Mesenchymal stem cell (in vitro differentiated cells and primary cell): ENCODE data around the gene COA6.
"Not testable (repeated sequence)": the region's sequence is repeated elsewhere in the genome, so short reads cannot be mapped to it uniquely, and the experiment has no call there.

Source experiments
- DNase-seq: peaks from one replicate; pipeline ENCODE4 v3.0.0-alpha.2; 2013
- H2AFZ ChIP-seq: one replicate; pipeline ENCODE4 v1.6.1; 2013; ENCODE audit warnings: low read depth, mild to moderate bottlenecking, control low read depth, inconsistent platforms, low read length, moderate library complexity
- H2AK5ac ChIP-seq: 2 replicates; pipeline ENCODE4 v1.6.1; 2013; ENCODE audit warnings: low read length, moderate library complexity, mild to moderate bottlenecking, inconsistent platforms; ENCODE audit not compliant: severe bottlenecking
- H2BK120ac ChIP-seq: one replicate; pipeline ENCODE4 v1.6.1; 2013; ENCODE audit warnings: low read depth, mild to moderate bottlenecking, inconsistent platforms, low read length, moderate library complexity
- H2BK12ac ChIP-seq, 2 experiments: one replicate each; pipeline ENCODE4 v1.6.1; 2013; ENCODE audit warnings: inconsistent platforms in 2 of 2, low read length in 2 of 2, mild to moderate bottlenecking in 2 of 2, moderate library complexity in 2 of 2, control low read depth in 1 of 2
- H2BK15ac ChIP-seq: one replicate; pipeline ENCODE4 v1.6.1; 2013; ENCODE audit warnings: mild to moderate bottlenecking, low read depth, inconsistent platforms; ENCODE audit not compliant: poor library complexity, severe bottlenecking
- H2BK5ac ChIP-seq: 2 replicates; pipeline ENCODE4 v1.6.1; 2013; ENCODE audit warnings: low read depth, mild to moderate bottlenecking, low read length, control low read depth, inconsistent platforms; ENCODE audit not compliant: poor library complexity, severe bottlenecking
- H3K14ac ChIP-seq, 2 experiments: one replicate each; pipeline ENCODE4 v1.6.1; 2013; ENCODE audit warnings: inconsistent platforms in 2 of 2, low read length in 2 of 2, control low read depth in 1 of 2, mild to moderate bottlenecking in 1 of 2, moderate library complexity in 1 of 2
- H3K18ac ChIP-seq, 2 experiments: one replicate each; pipeline ENCODE4 v1.6.1; 2013; ENCODE audit warnings: inconsistent platforms in 2 of 2, low read length in 2 of 2, control low read depth in 1 of 2, low read depth in 1 of 2, mild to moderate bottlenecking in 1 of 2
- H3K23ac ChIP-seq, 2 experiments: one replicate each; pipeline ENCODE4 v1.6.1; 2013; ENCODE audit warnings: inconsistent platforms in 2 of 2, low read length in 2 of 2, mild to moderate bottlenecking in 2 of 2, moderate library complexity in 2 of 2, control low read depth in 1 of 2
- H3K27ac ChIP-seq: 2 replicates; pipeline ENCODE4 v1.5.1; 2013; ENCODE audit warnings: mild to moderate bottlenecking, moderate library complexity, low read length, control low read depth, inconsistent platforms; ENCODE audit not compliant: poor library complexity, severe bottlenecking
- H3K27me3 ChIP-seq, 2 experiments: 2 replicates each; pipeline versions ENCODE4 v1.6.1 to v1.7.0; 2013; ENCODE audit warnings: low read length in 2 of 2, mild to moderate bottlenecking in 2 of 2, moderate library complexity in 2 of 2, control low read depth in 1 of 2, inconsistent platforms in 1 of 2; ENCODE audit not compliant: control insufficient read depth in 1 of 2, insufficient read depth in 1 of 2
- H3K36me3 ChIP-seq, 2 experiments: 2 replicates each; pipeline versions ENCODE4 v1.6.1 to v1.7.0; 2013; ENCODE audit warnings: low read length in 2 of 2, control low read depth in 1 of 2, inconsistent platforms in 1 of 2, low read depth in 1 of 2, mild to moderate bottlenecking in 1 of 2; ENCODE audit not compliant: insufficient read depth in 2 of 2, control insufficient read depth in 1 of 2
- H3K4ac ChIP-seq, 2 experiments: one replicate each; pipeline ENCODE4 v1.6.1; 2013; ENCODE audit warnings: inconsistent platforms in 2 of 2, low read length in 2 of 2, mild to moderate bottlenecking in 2 of 2, moderate library complexity in 2 of 2, control low read depth in 1 of 2, low read depth in 1 of 2
- H3K4me1 ChIP-seq: 2 replicates; pipeline ENCODE4 v1.6.1; 2013; ENCODE audit warnings: low read depth, low read length, control low read depth; ENCODE audit not compliant: control insufficient read depth, insufficient read depth
- H3K4me2 ChIP-seq: 2 replicates; pipeline ENCODE4 v1.6.1; 2013; ENCODE audit warnings: low read length, mild to moderate bottlenecking, inconsistent platforms; ENCODE audit not compliant: poor library complexity, severe bottlenecking
- H3K4me3 ChIP-seq, 2 experiments: 2 replicates each; pipeline versions ENCODE4 v1.5.1 to v1.7.0; 2013; ENCODE audit warnings: low read length in 2 of 2, mild to moderate bottlenecking in 2 of 2, control low read depth in 1 of 2, low read depth in 1 of 2; ENCODE audit not compliant: insufficient read depth in 1 of 2
- H3K79me1 ChIP-seq: replicated peaks from 2 replicates; pipeline ENCODE4 v1.6.1; 2013; ENCODE audit warnings: mild to moderate bottlenecking, control low read depth, low read length, inconsistent platforms; ENCODE audit not compliant: poor library complexity, severe bottlenecking
- H3K9ac ChIP-seq: 2 replicates; pipeline ENCODE4 v1.7.0; 2013; ENCODE audit warnings: mild to moderate bottlenecking, low read length, moderate library complexity
- H3K9me3 ChIP-seq: 2 replicates; pipeline ENCODE4 v1.7.0; 2013; ENCODE audit warnings: mild to moderate bottlenecking, low read length; ENCODE audit not compliant: control insufficient read depth
- H4K8ac ChIP-seq: one replicate; pipeline ENCODE4 v1.6.1; 2013; ENCODE audit warnings: inconsistent platforms, mild to moderate bottlenecking, low read length, moderate library complexity
- H4K91ac ChIP-seq: one replicate; pipeline ENCODE4 v1.6.1; 2013; ENCODE audit warnings: mild to moderate bottlenecking, low read length, inconsistent platforms
- WGBS: methylation state at CpG from one replicate; pipeline ENCODE4 v1.1.7; 2013; ENCODE audit warnings: mixed read lengths; 5-methylcytosine and 5-hydroxymethylcytosine counted together

COA6 gene

DNA sequence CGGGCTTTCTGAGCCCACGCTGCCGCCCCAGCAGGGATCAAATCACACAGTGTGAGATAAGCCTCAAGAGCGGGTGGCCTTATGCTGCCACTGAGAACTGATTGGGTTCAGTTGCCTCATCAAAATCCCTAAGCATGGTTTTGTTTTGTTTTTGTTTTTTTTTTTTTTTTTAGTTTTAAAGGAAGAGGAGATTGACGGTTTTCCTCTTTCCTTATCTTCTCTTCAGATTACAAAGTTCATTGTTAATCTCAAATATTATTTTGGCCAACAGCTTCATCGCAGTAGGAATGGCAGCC, 651 bp downstream of the COA6 start:
- Histone ChIP-seq H3K79me1 (peaks cover 28% of the 10 kb centered on the region), H3K18ac (peak overlapping the region; percentile 88 to 96), H2BK120ac (no peak overlapping the region), H4K8ac (peak overlapping the region; percentile 97), H3K4me1 (no peaks in the 10 kb centered on the region), H2AK5ac (no peak overlapping the region), H3K14ac (no peak overlapping the region), H3K36me3 (peaks cover 24 to 29% of the 10 kb centered on the region in 2 experiments), H2BK12ac (no peak overlapping the region), H3K27me3 (no peaks in the 10 kb centered on the region), H2AFZ (peak overlapping the region; percentile 91), H3K4me2 (peak overlapping the region; percentile 78), H3K4me3 (peak overlapping the region; percentile 87), H2BK15ac (peak overlapping the region; percentile 54), H3K27ac (no peak overlapping the region), H3K9ac (peak overlapping the region; percentile 93), H4K91ac (no peak overlapping the region), H3K4ac (peak overlapping the region; percentile 81 to 94), H3K9me3 (no peaks in the 10 kb centered on the region), H2BK5ac (peak overlapping the region; percentile 88), H3K23ac (peak overlapping the region in 1 of 2 experiments; percentile 34)
- no peak for DNase-seq
- 15% methylated on average over 5 of the region's 6 CpGs for WGBS

DNA sequence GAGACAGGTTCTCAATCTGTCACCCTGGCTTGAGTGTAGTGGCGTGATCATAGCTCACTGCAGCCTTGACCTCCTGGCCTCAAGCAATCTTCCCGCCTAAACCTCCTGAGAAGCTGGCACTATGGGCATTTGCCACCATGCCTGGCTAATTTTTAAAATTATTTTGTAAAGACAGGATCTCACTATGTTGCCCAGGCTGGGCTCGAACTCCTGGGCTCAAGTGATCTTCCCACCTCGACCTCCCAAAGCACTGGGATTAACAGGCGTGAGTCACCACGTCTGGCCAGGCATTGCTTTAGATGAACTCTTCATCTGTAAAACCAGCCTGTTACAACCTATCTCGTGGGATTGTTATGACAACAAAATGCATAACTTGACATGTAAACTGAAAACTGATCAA, 2.4 kb downstream of the COA6 start:
- Histone ChIP-seq H2AFZ (no peak overlapping the region), H3K4me1 (no peaks in the 10 kb centered on the region), H3K18ac (no peak overlapping the region), H4K91ac (no peak overlapping the region), H3K4me2 (no peak overlapping the region), H3K27ac (no peak overlapping the region), H3K4me3 (no peak overlapping the region), H2BK12ac (no peak overlapping the region), H3K4ac (no peak overlapping the region), H3K9me3 (no peaks in the 10 kb centered on the region), H2BK5ac (no peak overlapping the region), H3K23ac (no peak overlapping the region), H2BK120ac (no peak overlapping the region), H3K36me3 (peaks cover 26 to 47% of the 10 kb centered on the region in 2 experiments), H3K27me3 (no peaks in the 10 kb centered on the region), H2AK5ac (no peak overlapping the region), H4K8ac (no peak overlapping the region), H3K79me1 (peaks cover 33% of the 10 kb centered on the region), H3K14ac (no peak overlapping the region), H3K9ac (no peak overlapping the region), H2BK15ac (no peak overlapping the region)
- 94% methylated on average over 7 of the region's 7 CpGs for WGBS
- DNase-seq = no peak

DNA sequence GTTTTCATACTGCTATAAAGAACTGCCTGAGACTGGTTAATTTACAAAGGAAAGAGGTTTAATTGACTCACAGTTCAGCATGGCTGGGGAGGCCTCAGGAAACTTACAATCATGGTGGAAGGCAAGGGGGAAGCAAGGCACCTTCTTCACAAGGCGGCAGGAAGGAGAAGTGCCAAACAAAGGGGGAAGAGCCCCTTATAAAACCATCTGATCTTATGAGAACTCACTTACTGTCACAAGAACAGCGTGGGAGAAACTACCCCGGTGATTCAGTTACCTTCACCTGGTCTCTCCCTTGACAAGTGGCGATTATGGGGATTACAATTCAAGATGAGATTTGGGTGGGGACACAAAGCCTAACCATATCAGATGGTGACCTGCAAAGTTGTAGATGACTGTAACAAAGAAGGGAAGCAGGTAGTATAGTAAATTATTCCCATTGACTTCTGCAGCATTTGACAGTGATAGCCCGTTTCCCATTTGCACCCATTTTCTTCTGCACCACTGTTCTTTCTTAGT, 6.4 kb downstream of the COA6 start:
- H3K14ac ChIP-seq, H3K18ac ChIP-seq, H3K9ac ChIP-seq, H3K9me3 ChIP-seq, H2BK5ac ChIP-seq, H2BK12ac ChIP-seq, H2AK5ac ChIP-seq, DNase-seq, H3K23ac ChIP-seq, H3K4ac ChIP-seq, H3K4me3 ChIP-seq, H4K91ac ChIP-seq, H2AFZ ChIP-seq, H2BK120ac ChIP-seq, H2BK15ac ChIP-seq, H3K27ac ChIP-seq, H3K4me1 ChIP-seq, H3K27me3 ChIP-seq, H4K8ac ChIP-seq, H3K4me2 ChIP-seq: not testable (repeated sequence)
- 100% methylated on average over 4 of the region's 5 CpGs for WGBS
- peaks cover 27 to 72% of the 10 kb centered on the region in 2 experiments for H3K36me3 ChIP-seq
- peaks cover 35% of the 10 kb centered on the region for H3K79me1 ChIP-seq

DNA sequence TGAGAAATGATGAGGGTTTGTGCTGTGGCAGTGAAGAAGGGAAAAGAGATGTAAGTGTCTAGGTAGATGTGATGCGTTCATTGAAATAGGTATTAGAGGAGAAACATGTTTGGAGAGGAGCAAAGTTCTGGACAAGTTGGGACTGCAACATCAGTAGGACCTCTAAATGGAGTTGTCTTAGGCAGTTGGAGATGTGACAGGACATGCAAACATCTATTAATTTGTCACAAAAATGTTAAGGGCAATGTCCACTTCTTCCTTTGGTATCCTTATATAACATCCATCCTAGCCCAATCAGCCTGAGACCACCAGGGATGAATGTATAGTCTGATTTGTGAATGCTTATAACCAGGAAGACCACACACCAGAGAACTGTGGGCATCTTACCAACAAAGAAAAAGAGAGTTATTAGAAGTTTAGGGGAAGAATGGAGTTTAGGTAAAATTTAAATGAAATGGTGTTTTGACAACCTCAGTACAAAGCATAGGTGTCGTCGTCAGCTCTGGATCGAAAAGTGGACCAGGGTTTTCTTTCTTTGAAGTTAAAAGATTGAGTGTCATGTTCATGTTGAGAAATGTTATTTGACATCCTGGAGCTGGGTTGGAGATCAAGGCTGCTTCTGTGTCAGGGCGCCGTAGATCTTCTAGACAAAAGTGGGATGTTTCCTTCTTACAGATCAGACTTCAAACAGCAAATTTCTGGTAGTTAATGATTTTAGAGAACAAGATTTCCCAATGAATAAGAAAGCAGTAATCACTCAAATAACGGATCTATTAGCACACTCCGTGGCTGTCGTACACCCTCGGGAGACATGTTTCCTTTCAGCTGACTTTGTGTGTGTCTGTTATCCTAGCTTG, 8.7 kb downstream of the COA6 start:
- H3K36me3 ChIP-seq = peaks cover 13 to 71% of the 10 kb centered on the region in 2 experiments
- H4K8ac ChIP-seq = no peak overlapping the region
- H3K27me3 ChIP-seq = no peaks in the 10 kb centered on the region
- H2BK120ac ChIP-seq = no peak overlapping the region
- no peak overlapping the region for H3K4ac ChIP-seq
- H3K14ac ChIP-seq = no peak overlapping the region
- H3K9me3 ChIP-seq = no peaks in the 10 kb centered on the region
- no peak overlapping the region for H2AK5ac ChIP-seq
- H3K23ac ChIP-seq = no peak overlapping the region
- no peak overlapping the region for H3K18ac ChIP-seq
- H2BK5ac ChIP-seq = no peak overlapping the region
- no peak overlapping the region for H2BK12ac ChIP-seq
- H4K91ac ChIP-seq = no peak overlapping the region
- H3K4me1 ChIP-seq = no peaks in the 10 kb centered on the region
- H3K4me2 ChIP-seq = no peak overlapping the region
- 97% methylated on average over 8 of the region's 10 CpGs for WGBS
- H3K27ac ChIP-seq = no peak overlapping the region
- no peak overlapping the region for H3K4me3 ChIP-seq
- DNase-seq = no peak
- peaks cover 20% of the 10 kb centered on the region for H3K79me1 ChIP-seq
- no peak overlapping the region for H2BK15ac ChIP-seq
- no peak overlapping the region for H2AFZ ChIP-seq
- H3K9ac ChIP-seq = no peak overlapping the region
